D721Med (cell line): ENCODE results near the gene LRRFIP1.

Experiments used
- DNase-seq: peaks from one replicate; pipeline ENCODE4 v3.0.0; 2011; ENCODE audit warnings: low spot score; ENCODE audit not compliant: insufficient read length
- FAIRE-seq: peaks from 2 replicates; lab custom pipeline; 2011; peaks lifted over from hg19 to GRCh38; lab: Jason Lieb, UNC
- TF ChIP-seq, protein P1 (sequence below): IDR thresholded peaks from 2 replicates; pipeline ENCODE4 v1.5.1; 2012; ENCODE audit warnings: mild to moderate bottlenecking, control low read depth; ENCODE audit not compliant: insufficient read depth; ENCODE audit errors: missing control alignments

Gene LRRFIP1

DNA sequence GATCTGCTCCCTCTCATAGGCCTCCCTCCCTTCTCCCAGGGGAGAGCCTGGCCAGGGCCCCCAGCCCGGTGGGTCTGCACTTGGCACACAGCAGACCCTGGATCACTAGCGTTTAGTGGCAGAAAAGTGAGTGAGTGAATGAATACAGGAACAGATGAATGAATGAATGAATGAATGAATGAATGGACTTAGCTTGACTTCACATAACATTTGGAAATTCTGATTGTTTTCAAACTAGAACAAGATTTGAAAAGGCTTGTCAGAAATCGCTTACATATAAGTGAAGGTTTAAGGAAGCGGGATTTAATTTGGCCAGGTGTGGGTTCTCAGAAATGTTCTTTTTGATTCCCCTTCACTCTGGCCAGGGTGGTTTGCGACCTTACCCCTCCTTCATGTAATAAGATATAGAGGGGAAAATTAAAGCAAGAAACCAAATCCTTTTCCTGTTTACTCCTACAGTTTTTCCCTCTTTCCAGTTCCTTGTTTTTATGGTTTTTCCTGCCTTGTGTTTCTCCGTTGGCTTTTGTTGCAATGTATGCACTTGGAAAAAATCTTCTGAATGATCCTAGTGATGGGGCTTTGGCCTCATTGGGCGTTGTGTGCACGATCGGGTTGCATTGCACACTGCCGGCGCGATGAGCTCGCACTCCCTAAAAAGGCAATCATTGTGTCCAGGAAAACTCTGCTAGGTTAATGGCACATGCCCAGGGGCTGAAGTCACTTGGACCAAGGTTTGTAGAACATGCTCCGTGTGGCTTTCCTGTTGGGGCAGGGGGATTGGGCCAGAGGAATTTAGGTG is 16.4 kb downstream of the LRRFIP1 start:
- DNase-seq, result no peak
- FAIRE-seq, result no peak
- TF ChIP-seq, protein P1, sequence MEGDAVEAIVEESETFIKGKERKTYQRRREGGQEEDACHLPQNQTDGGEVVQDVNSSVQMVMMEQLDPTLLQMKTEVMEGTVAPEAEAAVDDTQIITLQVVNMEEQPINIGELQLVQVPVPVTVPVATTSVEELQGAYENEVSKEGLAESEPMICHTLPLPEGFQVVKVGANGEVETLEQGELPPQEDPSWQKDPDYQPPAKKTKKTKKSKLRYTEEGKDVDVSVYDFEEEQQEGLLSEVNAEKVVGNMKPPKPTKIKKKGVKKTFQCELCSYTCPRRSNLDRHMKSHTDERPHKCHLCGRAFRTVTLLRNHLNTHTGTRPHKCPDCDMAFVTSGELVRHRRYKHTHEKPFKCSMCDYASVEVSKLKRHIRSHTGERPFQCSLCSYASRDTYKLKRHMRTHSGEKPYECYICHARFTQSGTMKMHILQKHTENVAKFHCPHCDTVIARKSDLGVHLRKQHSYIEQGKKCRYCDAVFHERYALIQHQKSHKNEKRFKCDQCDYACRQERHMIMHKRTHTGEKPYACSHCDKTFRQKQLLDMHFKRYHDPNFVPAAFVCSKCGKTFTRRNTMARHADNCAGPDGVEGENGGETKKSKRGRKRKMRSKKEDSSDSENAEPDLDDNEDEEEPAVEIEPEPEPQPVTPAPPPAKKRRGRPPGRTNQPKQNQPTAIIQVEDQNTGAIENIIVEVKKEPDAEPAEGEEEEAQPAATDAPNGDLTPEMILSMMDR, result no peak

DNA sequence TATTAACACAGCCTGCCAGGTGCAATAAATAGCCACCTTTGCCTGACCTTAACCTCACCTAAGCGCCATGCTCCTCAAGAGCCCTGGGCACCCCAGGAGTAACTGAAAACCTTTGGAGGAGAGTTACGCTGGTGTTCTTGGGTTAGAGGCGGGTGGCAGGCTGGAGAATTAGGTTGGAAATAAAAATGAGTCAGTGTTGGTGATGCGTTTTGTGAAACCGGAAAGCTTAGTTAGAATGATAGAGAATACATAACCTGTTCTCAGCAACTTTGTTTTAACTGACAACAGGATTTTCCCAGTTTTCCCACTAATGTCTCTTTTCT is 17.0 kb downstream of the LRRFIP1 start:
- no peak for FAIRE-seq
- no peak for DNase-seq
- TF ChIP-seq, protein P1, result no peak

DNA sequence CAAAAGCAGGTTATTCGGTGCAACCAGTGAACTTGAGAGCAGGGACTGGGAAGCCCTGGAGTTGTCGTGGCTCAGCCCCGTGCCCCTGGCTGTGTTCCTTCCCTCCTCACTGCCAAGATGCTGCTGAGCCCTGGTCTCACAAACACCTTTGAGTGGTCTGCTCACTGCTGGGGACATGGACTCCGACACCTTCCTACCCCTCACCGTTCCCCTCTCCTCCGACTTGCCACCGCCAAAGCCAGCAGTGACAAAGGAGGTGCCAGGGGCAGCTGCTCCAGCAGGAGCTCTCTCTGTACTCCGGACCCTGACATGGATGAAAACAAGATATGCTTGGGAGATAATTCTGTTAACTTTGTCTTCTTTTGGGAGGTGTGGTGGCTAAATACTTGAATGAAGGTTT is 17.9 kb downstream of the LRRFIP1 start:
- DNase-seq (no peak), FAIRE-seq (no peak)
- TF ChIP-seq, protein P1, result no peak

DNA sequence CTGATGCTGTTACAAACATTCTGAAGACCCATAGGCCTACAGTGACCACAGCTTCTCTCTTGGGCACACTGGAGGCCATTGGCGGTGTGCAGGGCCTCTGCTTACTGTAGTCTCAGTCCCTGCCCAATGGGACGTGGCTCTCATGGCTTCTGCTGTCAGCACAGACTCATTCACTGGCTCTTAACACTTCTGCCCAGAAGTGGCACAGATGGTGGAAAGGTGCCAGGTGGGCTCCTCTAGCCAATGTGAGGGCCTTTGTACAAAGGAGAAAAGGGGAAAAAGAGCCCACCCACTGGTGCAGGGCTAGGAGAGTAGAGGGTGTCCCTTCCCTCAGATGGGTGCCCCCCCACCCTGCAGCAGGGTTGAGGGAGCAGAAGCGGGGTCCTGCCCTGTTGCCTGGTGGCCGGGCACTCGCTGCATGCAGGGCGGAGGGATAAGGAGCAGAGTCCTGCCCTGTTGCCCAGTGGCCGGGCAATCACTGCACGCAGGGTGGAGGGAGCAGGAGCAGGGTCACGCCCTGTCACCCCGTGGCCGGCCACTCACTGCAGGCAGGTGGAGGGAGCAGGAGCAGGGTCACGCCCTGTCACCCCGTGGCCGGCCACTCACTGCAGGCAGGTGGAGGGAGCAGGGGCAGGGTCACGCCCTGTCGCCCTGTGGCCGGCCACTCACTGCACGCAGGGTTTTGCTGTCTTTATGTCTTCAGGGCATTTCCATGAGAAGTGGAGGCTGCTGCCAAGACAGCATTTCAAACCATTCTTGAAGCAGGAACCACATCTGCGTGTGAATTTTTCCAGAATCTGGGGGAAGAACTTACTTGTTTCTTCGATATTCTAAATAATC is 20.0 kb downstream of the LRRFIP1 start:
- FAIRE-seq (no peak), DNase-seq (no peak)
- TF ChIP-seq, protein P1, result no peak

DNA sequence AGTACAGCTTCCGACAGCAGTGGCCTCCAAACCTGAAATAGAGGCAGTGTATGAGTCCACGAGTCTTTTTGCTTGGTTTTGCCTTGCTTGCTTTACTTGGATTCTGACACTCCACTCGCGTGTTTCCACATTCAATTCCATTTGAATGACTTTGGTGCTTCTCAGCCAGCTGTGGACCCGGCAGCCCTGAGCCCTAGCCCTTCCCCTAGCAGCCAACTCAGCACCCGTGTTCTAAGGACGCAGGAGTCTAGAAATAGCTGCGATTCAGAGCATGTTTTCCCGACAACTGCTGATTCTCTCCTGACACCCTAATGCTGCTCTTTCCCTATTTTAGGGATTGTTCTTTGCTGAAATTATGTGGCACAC is 20.6 kb downstream of the LRRFIP1 start:
- DNase-seq (no peak), FAIRE-seq (no peak)
- TF ChIP-seq, protein P1, result no peak

DNA sequence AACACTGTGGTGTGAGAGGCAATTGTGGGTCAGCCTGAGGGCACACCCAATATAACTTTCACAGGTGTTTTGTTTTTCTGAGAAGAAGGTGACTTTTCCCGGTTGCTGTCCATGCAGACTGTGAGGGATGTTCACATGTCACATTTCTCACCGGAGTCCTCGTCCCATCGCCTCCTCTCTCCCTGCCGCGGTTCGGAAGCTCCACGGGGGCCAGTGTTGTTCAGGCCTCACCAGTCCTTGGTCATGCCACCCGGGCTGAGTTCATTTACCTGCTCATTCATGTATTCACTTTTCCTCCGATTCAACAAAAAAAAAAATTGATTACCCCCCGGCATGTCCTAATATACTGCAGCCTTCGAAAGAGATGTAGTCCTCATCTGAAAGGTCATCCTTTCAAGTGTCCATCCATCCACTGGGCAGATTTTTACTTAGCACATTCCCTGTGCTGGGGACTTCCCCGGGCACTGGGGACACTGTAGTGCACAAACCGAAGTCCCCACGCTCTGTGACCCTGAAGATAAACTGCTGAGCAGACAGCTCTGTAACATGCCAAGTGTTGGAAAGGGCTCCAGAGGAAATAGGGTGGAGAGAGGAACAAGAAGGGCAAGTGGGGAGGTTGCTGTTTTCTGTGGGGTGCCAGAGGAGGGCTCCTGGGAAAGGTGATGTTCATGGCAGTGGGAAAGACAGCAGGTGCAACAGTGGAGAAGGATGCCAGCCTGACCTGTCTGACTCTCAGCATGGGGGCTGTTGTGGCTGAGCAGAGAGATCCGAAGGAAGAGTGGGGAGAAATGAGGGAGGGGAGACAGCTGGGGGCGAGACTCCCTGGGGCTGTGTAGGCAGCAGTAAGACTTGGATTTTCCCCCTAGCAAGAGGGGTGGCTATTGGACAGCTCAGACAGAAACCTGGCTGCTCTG is 22.4 kb downstream of the LRRFIP1 start:
- no peak for DNase-seq
- FAIRE-seq, result no peak
- TF ChIP-seq, protein P1, result no peak
